Measurements from ENCODE around the gene BMPR1B. TPM values are rescaled to one million over a fixed set of nuclear protein-coding genes. Genes with fewer than 3 reads are reported as not detected.

Gene BMPR1B
- total RNA-seq, 3 donors from 2014 or later (not counting 1 experiment from before 2014, with no cell fraction given), result 0.25 TPM; not detected in 2

GRCh38 chr4:94732358-94732698 lies 25.4 kb upstream of the BMPR1B start:
- ATAC-seq, result no peak
- H3K36me3 ChIP-seq (ENCODE audit: control insufficient read depth, insufficient read depth, low read length), result no peaks in the 10 kb centered on the region
- H3K4me1 ChIP-seq (ENCODE audit: control insufficient read depth, insufficient read depth, low read length), result no peaks in the 10 kb centered on the region
- no peak overlapping the region for H3K27ac Mint-ChIP-seq
- TF ChIP-seq, protein P1, sequence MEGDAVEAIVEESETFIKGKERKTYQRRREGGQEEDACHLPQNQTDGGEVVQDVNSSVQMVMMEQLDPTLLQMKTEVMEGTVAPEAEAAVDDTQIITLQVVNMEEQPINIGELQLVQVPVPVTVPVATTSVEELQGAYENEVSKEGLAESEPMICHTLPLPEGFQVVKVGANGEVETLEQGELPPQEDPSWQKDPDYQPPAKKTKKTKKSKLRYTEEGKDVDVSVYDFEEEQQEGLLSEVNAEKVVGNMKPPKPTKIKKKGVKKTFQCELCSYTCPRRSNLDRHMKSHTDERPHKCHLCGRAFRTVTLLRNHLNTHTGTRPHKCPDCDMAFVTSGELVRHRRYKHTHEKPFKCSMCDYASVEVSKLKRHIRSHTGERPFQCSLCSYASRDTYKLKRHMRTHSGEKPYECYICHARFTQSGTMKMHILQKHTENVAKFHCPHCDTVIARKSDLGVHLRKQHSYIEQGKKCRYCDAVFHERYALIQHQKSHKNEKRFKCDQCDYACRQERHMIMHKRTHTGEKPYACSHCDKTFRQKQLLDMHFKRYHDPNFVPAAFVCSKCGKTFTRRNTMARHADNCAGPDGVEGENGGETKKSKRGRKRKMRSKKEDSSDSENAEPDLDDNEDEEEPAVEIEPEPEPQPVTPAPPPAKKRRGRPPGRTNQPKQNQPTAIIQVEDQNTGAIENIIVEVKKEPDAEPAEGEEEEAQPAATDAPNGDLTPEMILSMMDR (IDR thresholded peaks at IDR 0.05), result no peak
- intact Hi-C loops (cut with micrococcal nuclease), result no loop called here
- no peak overlapping the region for H3K4me3 ChIP-seq (ENCODE audit: low read length)
- no peaks in the 10 kb centered on the region for H3K9me3 Mint-ChIP-seq
- H3K4me3 Mint-ChIP-seq, result no peak overlapping the region
- no peaks in the 10 kb centered on the region for H3K27me3 ChIP-seq (ENCODE audit: control insufficient read depth, insufficient read depth, low read length)
- no peak overlapping the region for H3K27ac ChIP-seq (ENCODE audit: low read length)
- H3K36me3 Mint-ChIP-seq, result no peaks in the 10 kb centered on the region
- H3K4me1 Mint-ChIP-seq, result no peaks in the 10 kb centered on the region
- H3K27me3 Mint-ChIP-seq (ENCODE audit: low read depth in 2 of 2), result peaks cover 0 to 2% of the 10 kb centered on the region in 2 donors
- DNase-seq, result no peak
- no peaks in the 10 kb centered on the region for H3K9me3 ChIP-seq (ENCODE audit: control insufficient read depth, insufficient read depth, low read length)

- H3K27ac ChIP-seq (ENCODE audit: low read length), result no peak overlapping the region
- H3K36me3 ChIP-seq (ENCODE audit: control insufficient read depth, insufficient read depth, low read length), result no peaks in the 10 kb centered on the region
- no peak overlapping the region for H3K4me3 ChIP-seq (ENCODE audit: low read length)
- intact Hi-C loops (cut with micrococcal nuclease), result no loop called here
- TF ChIP-seq, protein P1 (IDR thresholded peaks at IDR 0.05), result no peak
- WGBS (ENCODE audit: insufficient coverage), result 97% methylated on average over 3 of the region's 6 CpGs
- H3K27me3 ChIP-seq (ENCODE audit: control insufficient read depth, insufficient read depth, low read length), result no peaks in the 10 kb centered on the region
- ATAC-seq (no peak), DNase-seq (no peak)
- no peak overlapping the region for H3K27ac Mint-ChIP-seq
- no peaks in the 10 kb centered on the region for H3K4me1 ChIP-seq (ENCODE audit: control insufficient read depth, insufficient read depth, low read length)
- H3K4me3 Mint-ChIP-seq, result no peak overlapping the region
- H3K4me1 Mint-ChIP-seq, result no peaks in the 10 kb centered on the region
- peaks cover 1 to 3% of the 10 kb centered on the region in 2 donors for H3K27me3 Mint-ChIP-seq (ENCODE audit: low read depth in 2 of 2)
- H3K36me3 Mint-ChIP-seq, result no peaks in the 10 kb centered on the region
- H3K9me3 ChIP-seq (ENCODE audit: control insufficient read depth, insufficient read depth, low read length), result no peaks in the 10 kb centered on the region
- H3K9me3 Mint-ChIP-seq, result no peaks in the 10 kb centered on the region
Measured at GRCh38 chr4:94739741-94740140, 18.0 kb upstream of the BMPR1B start.

DNA sequence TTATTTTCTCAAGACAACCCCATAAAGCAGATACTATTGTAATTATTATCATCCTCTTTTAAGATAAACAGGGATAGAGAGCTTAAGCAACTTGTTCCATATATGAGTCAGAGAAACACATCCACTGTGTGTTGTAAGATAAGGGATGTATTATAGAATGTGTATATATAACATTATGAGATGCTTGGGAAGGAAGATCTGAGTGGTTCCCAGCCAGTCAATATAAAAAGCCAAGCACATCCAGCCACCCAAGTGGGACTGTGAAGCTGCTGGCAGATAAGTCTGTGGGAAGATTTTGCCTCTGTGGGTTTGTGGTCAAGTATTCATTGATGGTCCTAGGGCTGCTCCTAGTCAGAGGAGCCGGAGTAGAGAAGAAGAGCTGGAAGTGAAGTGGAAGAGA lies 16.5 kb upstream of the BMPR1B start:
- intact Hi-C loops (cut with micrococcal nuclease), result no loop called here
- Histone ChIP-seq H3K4me1 (ENCODE audit: control insufficient read depth, insufficient read depth, low read length) (no peaks in the 10 kb centered on the region), H3K27me3 (ENCODE audit: control insufficient read depth, insufficient read depth, low read length) (no peaks in the 10 kb centered on the region), H3K4me3 (ENCODE audit: low read length) (no peak overlapping the region), H3K36me3 (ENCODE audit: control insufficient read depth, insufficient read depth, low read length) (no peaks in the 10 kb centered on the region), H3K9me3 (ENCODE audit: control insufficient read depth, insufficient read depth, low read length) (no peaks in the 10 kb centered on the region), H3K27ac (ENCODE audit: low read length) (no peak overlapping the region)
- no peak for DNase-seq
- Mint-ChIP-seq H3K27ac (no peak overlapping the region), H3K36me3 (no peaks in the 10 kb centered on the region), H3K4me1 (no peaks in the 10 kb centered on the region), H3K27me3 (ENCODE audit: low read depth in 2 of 2) (peaks cover 7 to 9% of the 10 kb centered on the region in 2 donors), H3K9me3 (no peaks in the 10 kb centered on the region), H3K4me3 (no peak overlapping the region)
- no peak for ATAC-seq
- WGBS (ENCODE audit: insufficient coverage), result no CpG with 5 or more reads among the region's 1 CpG
- TF ChIP-seq, protein P1 (IDR thresholded peaks at IDR 0.05), result no peak

GRCh38 chr4:94743838-94744237 lies 13.9 kb upstream of the BMPR1B start:
- no peak overlapping the region for H3K27ac Mint-ChIP-seq
- intact Hi-C loops (cut with micrococcal nuclease), result no loop called here
- Histone ChIP-seq H3K9me3 (ENCODE audit: control insufficient read depth, insufficient read depth, low read length) (no peaks in the 10 kb centered on the region), H3K36me3 (ENCODE audit: control insufficient read depth, insufficient read depth, low read length) (no peaks in the 10 kb centered on the region), H3K27me3 (ENCODE audit: control insufficient read depth, insufficient read depth, low read length) (no peaks in the 10 kb centered on the region), H3K27ac (ENCODE audit: low read length) (no peak overlapping the region), H3K4me3 (ENCODE audit: low read length) (no peak overlapping the region), H3K4me1 (ENCODE audit: control insufficient read depth, insufficient read depth, low read length) (no peaks in the 10 kb centered on the region)
- no peaks in the 10 kb centered on the region for H3K4me1 Mint-ChIP-seq
- H3K9me3 Mint-ChIP-seq, result no peaks in the 10 kb centered on the region
- TF ChIP-seq, protein P1 (IDR thresholded peaks at IDR 0.05), result no peak
- no peak overlapping the region for H3K4me3 Mint-ChIP-seq
- no peak for ATAC-seq
- no peaks in the 10 kb centered on the region for H3K36me3 Mint-ChIP-seq
- 94% methylated on average over 3 of the region's 3 CpGs for WGBS (ENCODE audit: insufficient coverage)
- H3K27me3 Mint-ChIP-seq (ENCODE audit: low read depth in 2 of 2), result peaks cover 7 to 15% of the 10 kb centered on the region in 2 donors
- no peak for DNase-seq

Measured in natural killer cell (primary cell).